ENCODE data around the gene GLI1. TPM values are rescaled to one million over a fixed set of nuclear protein-coding genes. Genes with fewer than 3 reads are reported as not detected.

GLI1 gene
- total RNA-seq, 4 donors from 2014 or later = 0.67 to 2.1 (median 1.3) TPM

DNA sequence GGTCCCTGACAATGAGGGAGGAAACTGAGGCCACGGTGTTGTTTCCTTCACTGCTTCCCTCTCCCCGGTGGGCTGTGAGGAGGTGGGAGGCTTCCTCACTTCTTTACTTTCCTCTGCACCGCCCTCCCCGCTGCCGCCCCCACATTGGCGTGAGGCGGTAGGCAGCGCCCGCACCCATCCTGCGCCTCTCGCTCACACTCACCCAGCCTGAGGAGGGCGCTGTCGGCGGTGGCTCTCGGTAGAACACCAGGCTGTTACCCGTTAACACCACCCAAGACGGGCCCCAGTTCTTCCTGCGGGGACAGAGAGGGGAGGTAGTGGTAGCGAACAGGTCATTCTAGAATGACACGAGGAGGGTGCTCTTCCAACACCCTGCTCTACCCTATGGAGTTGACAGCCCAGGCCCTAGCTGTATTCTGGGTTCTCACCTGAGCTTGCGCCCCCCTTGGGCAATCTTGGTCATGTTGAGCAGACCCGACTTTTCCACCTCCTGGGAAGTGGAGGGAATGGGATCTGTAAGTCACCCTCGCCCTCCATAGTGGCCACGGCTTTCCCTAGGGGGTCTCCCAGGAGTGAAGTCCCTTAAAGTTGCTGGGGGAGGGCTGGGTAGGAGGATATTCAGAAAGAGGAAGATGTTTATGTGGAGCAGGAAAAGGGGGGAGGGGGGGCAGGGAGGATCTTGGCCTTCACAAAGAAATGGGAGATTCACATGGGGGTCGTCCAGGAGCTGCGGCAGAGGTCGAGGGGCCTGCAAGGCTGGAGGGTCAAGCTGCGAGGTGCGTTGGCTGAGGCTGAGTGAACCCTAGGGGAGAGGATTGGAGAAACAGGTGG, 16.8 kb downstream of the GLI1 start:
- DNase-seq = peak; percentile 52 to 72 (median 69)

DNA sequence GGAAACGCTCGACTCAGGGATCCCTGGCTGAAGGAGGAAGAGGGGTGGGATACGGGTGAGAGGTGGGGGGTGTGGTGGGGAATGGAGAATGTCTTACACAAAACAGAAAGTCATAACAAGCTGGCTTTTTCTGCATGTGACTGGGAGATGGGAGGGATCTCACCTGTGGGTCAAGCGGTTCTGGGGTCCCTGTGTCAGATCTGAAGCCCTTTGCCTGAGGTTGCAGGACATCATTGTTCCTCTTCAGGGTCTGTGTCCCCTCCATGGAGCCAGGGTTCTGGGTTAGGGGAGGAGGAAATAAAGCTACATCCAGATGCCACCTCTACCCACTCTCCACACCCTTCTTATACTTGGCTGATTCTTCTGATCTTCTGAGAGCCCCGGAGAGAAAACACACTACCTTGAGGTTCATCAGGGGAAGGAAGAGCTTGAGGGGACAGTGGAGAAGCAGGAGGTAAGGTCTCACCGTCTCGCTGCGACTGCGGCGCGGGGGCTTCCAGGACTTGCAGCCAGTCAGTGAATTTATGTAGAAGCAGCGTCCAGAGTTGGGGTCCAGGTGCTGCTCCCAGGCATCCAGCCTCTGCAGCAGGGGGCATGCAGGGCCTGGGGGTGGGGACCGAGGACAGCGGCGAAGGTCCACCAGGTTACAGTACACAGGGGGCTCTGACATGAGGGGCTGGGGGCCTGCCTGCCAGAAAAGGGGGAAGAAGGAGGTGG, 17.6 kb downstream of the GLI1 start:
- Histone ChIP-seq H3K9me3 (no peaks in the 10 kb centered on the region), H3K4me3 (peak overlapping the region; percentile 43 to 56 (median 46)), H3K4me1 (peaks cover 4 to 36% (median 22%) of the 10 kb centered on the region in 4 donors), H3K27me3 (peaks cover 0 to 11% of the 10 kb centered on the region in 2 donors), H3K36me3 (peaks cover 0 to 5% (median 0%) of the 10 kb centered on the region in 3 donors), H3K27ac (peak overlapping the region; percentile 78 to 95 (median 84))
- DNase-seq = peak in 1 of 3 donors; percentile 45
- TF ChIP-seq POLR2A (IDR thresholded peaks at IDR 0.05) = no peak
- TF ChIP-seq, protein P1, sequence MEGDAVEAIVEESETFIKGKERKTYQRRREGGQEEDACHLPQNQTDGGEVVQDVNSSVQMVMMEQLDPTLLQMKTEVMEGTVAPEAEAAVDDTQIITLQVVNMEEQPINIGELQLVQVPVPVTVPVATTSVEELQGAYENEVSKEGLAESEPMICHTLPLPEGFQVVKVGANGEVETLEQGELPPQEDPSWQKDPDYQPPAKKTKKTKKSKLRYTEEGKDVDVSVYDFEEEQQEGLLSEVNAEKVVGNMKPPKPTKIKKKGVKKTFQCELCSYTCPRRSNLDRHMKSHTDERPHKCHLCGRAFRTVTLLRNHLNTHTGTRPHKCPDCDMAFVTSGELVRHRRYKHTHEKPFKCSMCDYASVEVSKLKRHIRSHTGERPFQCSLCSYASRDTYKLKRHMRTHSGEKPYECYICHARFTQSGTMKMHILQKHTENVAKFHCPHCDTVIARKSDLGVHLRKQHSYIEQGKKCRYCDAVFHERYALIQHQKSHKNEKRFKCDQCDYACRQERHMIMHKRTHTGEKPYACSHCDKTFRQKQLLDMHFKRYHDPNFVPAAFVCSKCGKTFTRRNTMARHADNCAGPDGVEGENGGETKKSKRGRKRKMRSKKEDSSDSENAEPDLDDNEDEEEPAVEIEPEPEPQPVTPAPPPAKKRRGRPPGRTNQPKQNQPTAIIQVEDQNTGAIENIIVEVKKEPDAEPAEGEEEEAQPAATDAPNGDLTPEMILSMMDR (IDR thresholded peaks at IDR 0.05) = no peak

More for the DNA sequence above, 16.8 kb downstream of the GLI1 start:
- H3K9me3 ChIP-seq = no peaks in the 10 kb centered on the region
- H3K36me3 ChIP-seq = peaks cover 0 to 9% (median 0%) of the 10 kb centered on the region in 3 donors
- H3K4me3 ChIP-seq = peak overlapping the region; percentile 43 to 56 (median 46)
- TF ChIP-seq, protein P1 (IDR thresholded peaks at IDR 0.05) = peak in 5 of 6 experiments; percentile 20 to 47 (median 28)
- TF ChIP-seq POLR2A (IDR thresholded peaks at IDR 0.05) = no peak
- peaks cover 8 to 36% (median 25%) of the 10 kb centered on the region in 4 donors for H3K4me1 ChIP-seq
- H3K27ac ChIP-seq = peak overlapping the region; percentile 78 to 95 (median 84)
- H3K27me3 ChIP-seq = peaks cover 0 to 11% of the 10 kb centered on the region in 2 donors

DNA sequence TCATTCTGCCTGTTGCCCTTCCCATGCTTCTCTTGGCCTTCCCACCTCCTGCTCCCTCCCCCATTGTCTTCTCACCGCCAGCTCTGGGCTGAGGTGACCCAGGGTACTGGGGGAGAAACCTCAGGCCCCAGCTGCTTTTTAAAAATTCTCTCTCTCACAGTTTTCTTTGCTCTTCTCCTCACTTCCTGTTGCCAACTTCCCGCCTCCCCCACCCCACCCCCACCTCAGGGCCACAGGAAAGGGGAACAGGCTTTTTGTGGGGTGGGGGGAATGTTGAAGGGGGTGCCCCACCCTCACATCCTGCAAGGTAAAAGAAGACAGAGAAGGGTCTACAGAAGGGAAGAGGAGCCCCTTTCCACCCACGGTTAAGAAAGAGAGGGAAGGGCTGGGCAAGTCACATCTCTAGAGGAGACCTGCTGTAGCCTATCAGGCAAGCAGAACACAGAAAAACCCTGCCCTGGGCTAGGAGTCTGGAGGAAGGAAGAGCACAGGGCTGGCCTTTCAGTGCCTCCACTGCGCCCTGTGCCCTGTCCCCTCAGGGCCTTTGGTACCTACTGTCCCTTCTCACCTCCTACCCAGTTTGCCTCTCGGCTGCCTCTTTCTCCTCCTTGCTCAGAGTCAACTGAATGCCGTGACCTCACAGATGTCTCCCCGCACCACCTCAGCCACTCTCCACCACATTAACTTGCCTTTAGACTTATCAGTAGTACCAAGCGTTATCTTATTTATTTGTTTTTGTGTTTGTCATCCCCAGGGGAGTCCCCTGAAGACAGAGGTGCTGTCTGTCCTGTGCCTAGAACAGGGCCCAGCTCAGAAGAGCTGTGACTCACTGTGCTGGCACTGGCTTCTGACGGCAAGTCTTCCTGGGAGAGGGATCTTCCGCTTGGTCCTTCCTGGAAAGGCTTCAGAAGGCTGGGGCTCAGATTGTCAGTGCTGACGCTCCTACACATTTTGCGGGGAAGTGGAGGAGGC, 18.4 kb downstream of the GLI1 start:
- Histone ChIP-seq H3K4me1 (peaks cover 4 to 36% (median 22%) of the 10 kb centered on the region in 4 donors), H3K27ac (peak overlapping the region; percentile 78 to 95 (median 84)), H3K27me3 (peaks cover 0 to 11% of the 10 kb centered on the region in 2 donors), H3K36me3 (peaks cover 0 to 5% (median 0%) of the 10 kb centered on the region in 3 donors), H3K4me3 (peak overlapping the region; percentile 43 to 56 (median 46)), H3K9me3 (no peaks in the 10 kb centered on the region)
- TF ChIP-seq, protein P1 (IDR thresholded peaks at IDR 0.05) = no peak
- no peak for TF ChIP-seq POLR2A (IDR thresholded peaks at IDR 0.05)
- peak in 2 of 3 donors; percentile 51 to 70 for DNase-seq

DNA sequence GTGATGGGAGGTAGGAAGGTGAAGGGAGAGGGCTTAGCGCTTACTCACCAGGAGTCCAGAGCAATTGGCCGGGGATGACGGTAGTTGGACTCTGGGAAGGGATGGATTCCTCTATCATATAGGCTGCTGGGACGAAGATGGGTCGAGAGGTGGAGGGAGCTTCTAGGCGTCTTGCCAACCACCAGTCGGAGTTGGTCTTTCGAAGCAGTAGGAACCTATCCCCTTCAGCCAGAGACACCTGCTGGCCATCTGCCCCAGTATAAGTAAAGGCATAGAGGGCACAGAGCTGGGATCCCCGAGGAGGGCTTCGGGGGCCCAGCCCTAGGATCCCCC, 19.4 kb downstream of the GLI1 start:
- Histone ChIP-seq H3K4me1 (peaks cover 4 to 36% (median 22%) of the 10 kb centered on the region in 4 donors), H3K27me3 (peaks cover 0 to 11% of the 10 kb centered on the region in 2 donors), H3K27ac (peak overlapping the region; percentile 78 to 95 (median 84)), H3K36me3 (peaks cover 0 to 5% (median 0%) of the 10 kb centered on the region in 3 donors), H3K4me3 (peak overlapping the region; percentile 43 to 56 (median 46)), H3K9me3 (no peaks in the 10 kb centered on the region)
- TF ChIP-seq POLR2A (IDR thresholded peaks at IDR 0.05) = no peak
- TF ChIP-seq, protein P1 (IDR thresholded peaks at IDR 0.05) = no peak
- DNase-seq = peak in 1 of 3 donors; percentile 30

Measured in Peyer's patch (tissue), 4 donors.